ENCODE results near the gene KIAA1549. TPM values are rescaled to one million over a fixed set of nuclear protein-coding genes. Genes with fewer than 3 reads are reported as not detected.

KIAA1549 gene
- total RNA-seq, 2 experiments from 2014 or later: 1.7 to 2.2 TPM

DNA sequence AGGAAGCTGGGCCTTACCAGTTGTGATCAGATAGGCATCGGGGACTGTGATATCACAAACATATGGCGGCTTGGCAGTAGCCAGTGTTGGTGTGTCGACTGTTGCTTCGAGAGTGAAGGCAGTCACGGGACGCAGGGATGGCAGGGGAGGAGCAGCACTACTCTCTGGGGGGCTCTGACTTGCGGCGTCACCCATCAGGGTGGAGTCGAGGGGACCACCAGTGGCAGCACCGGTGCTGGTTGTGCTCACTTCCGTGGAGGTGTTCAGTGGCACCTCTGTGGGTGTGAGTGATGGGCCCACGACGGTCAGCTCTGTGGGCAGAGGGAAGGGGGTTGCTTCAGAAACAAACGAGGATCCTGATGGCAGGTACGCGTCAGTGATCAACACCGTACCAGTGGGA, 64.5 kb downstream of the KIAA1549 start:
- peaks cover 10% of the 10 kb centered on the region for H3K27me3 Mint-ChIP-seq
- H3K9me3 Mint-ChIP-seq: no peaks in the 10 kb centered on the region
- no peak for DNase-seq
- no peak overlapping the region for H3K27ac Mint-ChIP-seq
- peaks cover 3% of the 10 kb centered on the region for H3K36me3 Mint-ChIP-seq
- H3K4me1 Mint-ChIP-seq: peaks cover 3% of the 10 kb centered on the region
- H3K4me3 Mint-ChIP-seq: no peak overlapping the region

DNA sequence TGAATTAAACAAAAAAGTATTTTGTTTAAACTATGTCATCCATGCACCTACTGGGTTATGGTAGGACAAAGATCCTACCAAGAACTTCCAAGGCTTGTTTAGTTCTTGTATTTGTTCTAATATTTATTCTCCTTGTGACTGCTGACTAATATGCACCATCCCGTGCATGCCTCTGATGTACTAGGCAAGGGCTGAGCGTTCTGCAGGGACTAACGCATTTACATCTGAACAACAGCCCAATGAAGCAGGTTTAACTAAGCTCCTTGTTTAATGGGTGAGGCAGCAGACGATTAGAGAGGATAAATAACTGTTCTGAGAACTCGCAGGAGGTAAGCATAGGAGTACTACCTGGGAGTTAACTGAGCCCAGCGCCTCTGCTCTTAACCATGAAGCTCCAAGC, 64.9 kb downstream of the KIAA1549 start:
- peaks cover 11% of the 10 kb centered on the region for H3K27me3 Mint-ChIP-seq
- no peak overlapping the region for H3K4me3 Mint-ChIP-seq
- no peak overlapping the region for H3K27ac Mint-ChIP-seq
- H3K36me3 Mint-ChIP-seq: peaks cover 3% of the 10 kb centered on the region
- DNase-seq: no peak
- no peaks in the 10 kb centered on the region for H3K9me3 Mint-ChIP-seq
- H3K4me1 Mint-ChIP-seq: peaks cover 3% of the 10 kb centered on the region

DNA sequence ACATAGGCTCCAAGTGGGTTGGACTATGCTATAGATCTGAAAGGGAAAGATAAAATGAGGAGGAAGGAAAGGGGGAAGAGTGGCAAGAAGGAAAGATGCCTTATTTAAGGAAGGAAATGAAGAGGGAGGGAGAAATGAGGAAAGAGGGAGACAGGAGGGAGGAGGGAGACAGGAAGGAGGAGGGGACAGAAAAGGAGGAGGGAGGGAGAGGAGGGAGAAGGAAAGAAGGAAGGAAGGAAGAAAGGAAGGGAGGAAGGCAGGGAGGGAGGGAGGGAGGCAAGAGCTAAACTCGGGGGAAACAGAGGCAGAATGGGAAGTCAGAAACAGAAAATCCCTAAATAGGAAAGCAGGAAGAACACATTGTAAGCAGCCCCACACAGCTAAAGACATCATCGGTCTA, 67.4 kb downstream of the KIAA1549 start:
- peaks cover 3% of the 10 kb centered on the region for H3K36me3 Mint-ChIP-seq
- H3K4me3 Mint-ChIP-seq: no peak overlapping the region
- H3K27me3 Mint-ChIP-seq: peaks cover 11% of the 10 kb centered on the region
- H3K9me3 Mint-ChIP-seq: no peaks in the 10 kb centered on the region
- peaks cover 2% of the 10 kb centered on the region for H3K4me1 Mint-ChIP-seq
- H3K27ac Mint-ChIP-seq: no peak overlapping the region
- no peak for DNase-seq

DNA sequence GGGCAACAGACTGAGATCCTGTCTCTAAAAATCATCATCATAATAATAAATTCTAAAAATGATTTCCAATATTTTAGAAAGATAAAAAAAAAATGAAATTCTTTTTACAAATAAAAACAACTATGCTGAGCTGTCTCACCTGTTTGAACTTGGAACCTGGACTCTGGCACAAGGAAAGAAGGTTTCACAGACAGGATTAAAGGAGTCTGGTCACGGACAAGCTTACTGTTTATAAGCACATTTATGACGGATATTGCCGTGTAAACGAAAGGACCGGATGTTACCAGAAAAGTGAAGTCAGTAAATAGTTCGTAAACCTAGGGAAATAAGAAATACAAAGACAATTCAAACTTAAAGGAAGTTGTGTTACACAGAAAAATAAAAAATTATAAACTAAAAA, 70.2 kb downstream of the KIAA1549 start:
- Mint-ChIP-seq H3K4me3 (no peak overlapping the region), H3K27ac (no peak overlapping the region), H3K4me1 (peaks cover 2% of the 10 kb centered on the region), H3K9me3 (no peaks in the 10 kb centered on the region), H3K36me3 (peaks cover 4% of the 10 kb centered on the region), H3K27me3 (peaks cover 16% of the 10 kb centered on the region)
- DNase-seq: no peak

DNA sequence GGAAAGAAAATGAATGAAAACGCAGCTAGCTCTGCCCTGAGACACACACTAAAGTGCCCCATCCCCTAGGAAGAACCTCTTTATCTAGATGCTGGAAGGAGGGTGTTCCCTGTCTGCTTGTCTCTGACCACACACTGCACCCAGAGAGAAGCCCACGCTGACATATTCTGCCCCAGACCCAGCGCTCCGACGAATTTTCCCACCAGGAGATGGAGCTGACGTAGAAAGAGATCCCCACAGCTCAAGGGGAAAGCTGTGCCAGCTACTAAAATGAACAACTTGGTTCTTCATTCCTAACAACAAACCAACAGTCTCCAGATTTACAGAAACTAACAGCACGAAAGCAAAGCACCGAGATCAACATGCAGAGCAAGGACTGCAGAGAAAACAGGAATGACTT, 73.3 kb downstream of the KIAA1549 start:
- DNase-seq: no peak
- Mint-ChIP-seq H3K4me3 (no peak overlapping the region), H3K4me1 (peaks cover 24% of the 10 kb centered on the region), H3K27ac (no peak overlapping the region), H3K9me3 (no peaks in the 10 kb centered on the region), H3K27me3 (peaks cover 11% of the 10 kb centered on the region), H3K36me3 (peaks cover 6% of the 10 kb centered on the region)

DNA sequence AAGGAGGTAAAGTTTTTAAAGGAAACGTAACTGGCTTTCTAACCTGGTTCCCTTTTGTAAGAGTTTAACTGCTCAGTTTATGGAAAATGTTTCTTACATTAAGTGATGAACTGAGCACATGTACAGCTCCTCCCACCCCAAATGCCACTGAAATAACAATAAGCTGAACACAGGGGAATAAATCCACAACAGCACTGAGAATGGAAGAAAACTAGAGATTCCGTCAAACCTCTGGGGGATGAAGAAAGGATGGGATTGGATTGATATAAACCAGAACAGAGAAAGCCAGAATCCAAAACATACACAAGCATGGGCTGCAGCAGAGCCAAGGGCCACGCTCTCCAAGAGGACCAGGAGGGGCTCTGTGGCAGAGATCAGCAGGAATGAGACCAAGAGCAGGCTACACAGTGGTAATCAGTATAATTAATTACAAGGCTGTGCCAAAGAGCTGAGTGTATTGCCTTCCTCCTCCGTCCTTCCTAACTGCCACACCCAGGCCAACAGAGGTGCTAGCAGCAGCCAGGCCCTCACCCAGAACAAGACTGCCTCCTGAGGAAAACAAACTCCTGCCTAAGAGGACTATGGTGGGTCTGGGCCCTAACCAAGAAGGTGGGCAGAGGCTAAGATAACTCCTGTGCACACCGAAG, 73.9 kb downstream of the KIAA1549 start:
- H3K9me3 Mint-ChIP-seq: no peaks in the 10 kb centered on the region
- DNase-seq: no peak
- no peak overlapping the region for H3K4me3 Mint-ChIP-seq
- H3K4me1 Mint-ChIP-seq: peaks cover 29% of the 10 kb centered on the region
- peaks cover 6% of the 10 kb centered on the region for H3K36me3 Mint-ChIP-seq
- H3K27me3 Mint-ChIP-seq: peaks cover 11% of the 10 kb centered on the region
- no peak overlapping the region for H3K27ac Mint-ChIP-seq

DNA sequence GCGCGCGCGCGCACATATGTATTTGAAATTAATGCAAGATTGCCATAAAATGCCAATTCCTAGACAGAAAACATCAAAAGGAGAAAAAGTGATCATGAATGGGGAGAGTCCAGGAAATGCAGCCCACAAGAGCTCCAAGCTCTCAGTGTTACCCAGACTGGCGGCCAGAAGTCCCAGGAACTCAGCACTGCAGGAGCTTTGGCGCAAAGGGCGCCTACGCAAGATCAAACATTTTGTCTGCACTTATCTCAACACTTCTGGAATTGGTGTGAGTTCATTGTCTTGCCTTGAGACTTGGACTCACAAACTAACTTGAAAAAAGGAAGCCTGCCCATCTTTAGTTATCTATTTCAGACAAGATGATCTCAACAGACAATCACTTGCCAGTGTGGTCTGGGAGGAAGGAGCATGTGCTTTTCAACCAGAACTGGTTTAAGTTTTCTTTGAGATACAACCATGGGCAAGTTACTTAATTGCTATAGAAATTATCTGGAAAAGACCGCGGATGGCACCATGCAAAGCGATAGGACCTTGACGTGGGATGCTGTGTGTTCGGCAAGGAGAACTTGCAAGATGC, 77.2 kb downstream of the KIAA1549 start:
- peaks cover 51% of the 10 kb centered on the region for H3K4me1 Mint-ChIP-seq
- DNase-seq: no peak
- H3K36me3 Mint-ChIP-seq: peaks cover 7% of the 10 kb centered on the region
- no peaks in the 10 kb centered on the region for H3K9me3 Mint-ChIP-seq
- peaks cover 5% of the 10 kb centered on the region for H3K27me3 Mint-ChIP-seq
- peak overlapping the region; percentile 74 for H3K4me3 Mint-ChIP-seq
- H3K27ac Mint-ChIP-seq: peak overlapping the region; percentile 85

DNA sequence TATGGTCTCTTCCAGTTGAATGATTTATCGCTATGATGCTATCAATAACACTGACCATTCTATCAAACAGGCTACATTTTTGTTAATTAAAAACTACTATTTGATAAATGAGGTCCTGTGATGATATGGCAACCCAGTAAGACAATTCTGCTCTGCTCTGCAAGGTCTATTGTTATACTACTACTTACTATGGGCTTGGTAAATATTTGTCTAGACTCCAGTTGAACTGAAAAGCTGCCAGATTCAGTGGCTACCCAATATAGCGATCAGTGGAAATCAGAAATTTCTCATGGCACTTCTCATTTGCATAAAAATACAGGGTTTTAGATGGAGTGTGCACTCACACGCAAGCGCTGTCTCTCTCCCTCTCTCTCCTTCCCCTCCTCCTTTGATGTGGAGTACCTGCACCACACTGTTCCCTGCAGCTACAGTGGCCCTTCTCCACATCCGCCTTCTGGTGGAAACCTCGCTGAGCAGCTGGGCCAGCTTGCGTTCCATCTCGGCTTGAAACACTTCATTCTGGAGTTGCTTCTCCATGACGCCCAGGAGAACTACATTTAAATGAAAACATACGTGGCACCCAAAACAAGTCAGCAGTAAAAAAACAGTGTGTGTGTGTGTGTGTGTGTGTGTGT, 77.9 kb downstream of the KIAA1549 start:
- peak overlapping the region; percentile 74 for H3K4me3 Mint-ChIP-seq
- H3K27ac Mint-ChIP-seq: peak overlapping the region; percentile 85
- peaks cover 57% of the 10 kb centered on the region for H3K4me1 Mint-ChIP-seq
- peaks cover 7% of the 10 kb centered on the region for H3K36me3 Mint-ChIP-seq
- no peaks in the 10 kb centered on the region for H3K9me3 Mint-ChIP-seq
- peak; percentile 82 for DNase-seq
- H3K27me3 Mint-ChIP-seq: peaks cover 5% of the 10 kb centered on the region

DNA sequence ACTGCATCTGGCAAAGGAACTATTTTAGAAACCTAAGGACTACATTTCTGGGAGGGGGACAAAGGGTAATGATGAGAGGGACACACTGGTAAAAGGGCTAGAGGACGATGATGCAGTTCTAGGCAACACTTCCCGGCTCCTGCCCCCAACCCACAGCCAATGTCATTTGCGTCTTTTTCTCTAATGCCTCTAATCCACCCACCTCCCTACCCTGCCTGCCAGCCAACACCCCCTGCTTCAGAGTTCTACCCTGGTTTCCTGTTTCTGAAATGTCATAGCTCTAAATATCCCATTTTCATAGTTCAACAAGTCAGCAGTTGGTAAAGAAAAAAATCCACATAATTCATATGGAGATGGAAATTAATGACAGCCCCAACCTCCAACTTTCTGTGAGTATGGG, 79.0 kb downstream of the KIAA1549 start:
- peak overlapping the region; percentile 74 for H3K4me3 Mint-ChIP-seq
- H3K27ac Mint-ChIP-seq: peak overlapping the region; percentile 85
- H3K27me3 Mint-ChIP-seq: peaks cover 3% of the 10 kb centered on the region
- no peak for DNase-seq
- no peaks in the 10 kb centered on the region for H3K9me3 Mint-ChIP-seq
- peaks cover 66% of the 10 kb centered on the region for H3K4me1 Mint-ChIP-seq
- peaks cover 6% of the 10 kb centered on the region for H3K36me3 Mint-ChIP-seq

DNA sequence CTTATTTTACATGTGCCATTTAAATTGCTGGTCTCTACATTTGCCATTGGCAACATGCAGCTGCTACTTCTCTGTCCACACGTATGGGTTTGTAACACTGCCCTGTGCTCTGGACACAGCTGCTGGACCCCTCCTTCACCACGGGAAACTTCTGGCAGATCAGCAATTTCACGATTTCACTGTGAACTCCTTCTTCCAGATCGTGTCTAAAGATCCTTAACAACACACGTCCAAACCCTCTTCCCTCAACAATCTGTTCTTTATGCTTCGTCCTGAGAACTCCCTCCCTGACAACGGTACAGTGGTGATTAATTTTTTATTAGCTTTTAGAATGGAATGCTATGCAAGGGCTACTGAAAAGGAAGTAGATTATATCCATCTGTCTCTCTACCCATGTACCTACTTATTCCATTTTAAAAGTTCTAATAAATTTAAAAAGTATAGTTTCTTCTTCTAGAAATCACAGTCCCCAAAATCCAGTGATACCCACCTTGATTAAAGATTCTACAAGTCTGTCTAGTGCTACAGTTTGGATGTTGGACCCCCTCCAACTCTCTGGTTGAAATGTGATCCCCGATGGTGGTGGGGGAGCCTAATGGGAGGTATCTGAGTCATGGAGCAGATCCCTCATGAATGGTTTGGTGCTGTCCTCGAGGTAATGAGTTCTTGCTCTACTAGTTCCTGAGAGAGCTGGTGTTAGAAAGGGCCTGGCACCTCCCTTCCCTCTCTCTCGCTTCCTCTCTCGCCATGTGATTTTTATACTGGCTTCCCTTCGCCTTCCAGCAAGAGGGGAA, 81.0 kb downstream of the KIAA1549 start:
- Mint-ChIP-seq H3K4me3 (no peak overlapping the region), H3K27me3 (no peaks in the 10 kb centered on the region), H3K4me1 (peaks cover 64% of the 10 kb centered on the region), H3K27ac (no peak overlapping the region), H3K36me3 (peaks cover 3% of the 10 kb centered on the region), H3K9me3 (no peaks in the 10 kb centered on the region)
- DNase-seq: no peak

DNA sequence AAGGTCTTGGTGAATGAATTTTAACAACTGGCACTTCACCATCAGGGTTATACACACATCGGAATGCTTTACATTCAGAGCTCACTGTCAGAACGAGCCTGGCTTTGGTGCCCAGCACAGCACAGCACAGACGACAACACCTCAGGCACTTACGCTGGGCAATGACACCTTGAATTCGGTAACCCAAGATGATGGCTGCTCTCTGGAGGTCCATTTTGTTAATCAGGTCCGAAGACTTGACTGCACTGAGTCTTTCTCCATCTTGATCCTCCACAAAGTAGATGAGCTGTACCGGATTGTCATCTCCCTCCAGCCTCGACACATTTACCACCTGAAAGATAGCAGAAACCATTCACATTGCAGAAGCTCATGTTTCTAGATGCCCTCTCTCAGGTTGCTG, 82.4 kb downstream of the KIAA1549 start:
- no peaks in the 10 kb centered on the region for H3K27me3 Mint-ChIP-seq
- peaks cover 54% of the 10 kb centered on the region for H3K4me1 Mint-ChIP-seq
- peaks cover 3% of the 10 kb centered on the region for H3K36me3 Mint-ChIP-seq
- no peak overlapping the region for H3K4me3 Mint-ChIP-seq
- no peaks in the 10 kb centered on the region for H3K9me3 Mint-ChIP-seq
- DNase-seq: no peak
- H3K27ac Mint-ChIP-seq: peak overlapping the region; percentile 73

DNA sequence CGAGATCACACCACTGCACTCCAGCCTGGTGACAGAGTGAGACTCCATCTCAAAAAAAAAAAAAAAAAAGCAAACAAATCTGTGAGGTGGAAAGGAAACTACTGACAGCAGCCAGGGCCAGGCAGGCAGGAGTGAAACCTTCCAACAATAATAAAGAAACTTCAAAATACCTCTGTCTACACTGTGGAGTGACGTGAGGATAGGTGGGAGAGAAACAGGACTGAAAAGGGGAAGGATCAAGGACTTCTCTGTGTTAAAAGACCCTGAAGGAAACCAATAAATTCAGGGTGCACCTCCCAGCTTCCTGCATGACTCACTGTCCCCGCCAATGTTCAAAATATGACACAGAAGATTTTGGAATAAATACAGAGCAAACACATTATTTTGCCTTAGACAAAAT, 82.9 kb downstream of the KIAA1549 start:
- Mint-ChIP-seq H3K27me3 (no peaks in the 10 kb centered on the region), H3K36me3 (peaks cover 3% of the 10 kb centered on the region), H3K4me3 (peak overlapping the region; percentile 44), H3K9me3 (no peaks in the 10 kb centered on the region), H3K4me1 (peaks cover 49% of the 10 kb centered on the region), H3K27ac (peak overlapping the region; percentile 73)
- peak; percentile 19 for DNase-seq

DNA sequence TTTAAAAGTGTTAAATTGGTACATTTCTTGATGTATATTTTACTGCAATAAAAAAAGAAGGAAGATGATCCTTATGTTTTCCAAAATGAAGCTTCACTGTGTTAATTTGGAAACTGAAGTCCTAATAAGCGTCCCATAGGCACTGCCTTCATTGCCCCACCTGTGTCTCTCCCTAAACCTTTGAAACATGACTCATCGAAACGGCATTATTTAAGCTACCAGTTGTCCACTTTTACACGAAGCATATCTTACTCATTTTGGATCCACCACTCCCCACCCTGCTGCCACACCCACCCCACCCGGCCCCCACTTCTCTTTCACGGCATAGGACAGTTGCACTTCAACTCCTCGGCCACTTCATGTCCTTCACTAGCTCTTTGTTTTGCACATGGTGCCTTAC, 85.5 kb downstream of the KIAA1549 start:
- no peaks in the 10 kb centered on the region for H3K27me3 Mint-ChIP-seq
- no peak overlapping the region for H3K4me3 Mint-ChIP-seq
- no peak overlapping the region for H3K27ac Mint-ChIP-seq
- H3K4me1 Mint-ChIP-seq: peaks cover 30% of the 10 kb centered on the region
- H3K36me3 Mint-ChIP-seq: peaks cover 2% of the 10 kb centered on the region
- no peaks in the 10 kb centered on the region for H3K9me3 Mint-ChIP-seq
- no peak for DNase-seq

DNA sequence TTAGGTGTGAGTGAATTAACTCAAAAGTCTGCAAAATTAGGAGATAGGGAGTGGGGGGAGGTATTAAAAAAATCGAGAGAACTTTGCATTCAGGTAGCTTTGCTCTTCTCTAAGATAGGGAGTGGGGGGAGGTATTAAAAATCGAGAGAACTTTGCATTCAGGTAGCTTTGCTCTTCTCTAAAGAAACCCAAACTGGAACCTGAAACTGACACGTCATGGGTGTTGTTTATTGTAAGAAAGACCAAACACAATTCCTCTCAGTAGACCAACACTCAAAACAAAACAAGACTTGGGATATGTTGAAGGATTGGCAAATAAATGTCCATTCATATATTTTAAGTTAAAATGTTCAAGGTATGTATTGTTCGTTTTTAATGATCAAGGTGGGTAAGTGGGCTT, 87.9 kb downstream of the KIAA1549 start:
- Mint-ChIP-seq H3K9me3 (no peaks in the 10 kb centered on the region), H3K4me1 (peaks cover 13% of the 10 kb centered on the region), H3K4me3 (no peak overlapping the region), H3K36me3 (no peaks in the 10 kb centered on the region), H3K27me3 (no peaks in the 10 kb centered on the region), H3K27ac (no peak overlapping the region)
- DNase-seq: no peak

DNA sequence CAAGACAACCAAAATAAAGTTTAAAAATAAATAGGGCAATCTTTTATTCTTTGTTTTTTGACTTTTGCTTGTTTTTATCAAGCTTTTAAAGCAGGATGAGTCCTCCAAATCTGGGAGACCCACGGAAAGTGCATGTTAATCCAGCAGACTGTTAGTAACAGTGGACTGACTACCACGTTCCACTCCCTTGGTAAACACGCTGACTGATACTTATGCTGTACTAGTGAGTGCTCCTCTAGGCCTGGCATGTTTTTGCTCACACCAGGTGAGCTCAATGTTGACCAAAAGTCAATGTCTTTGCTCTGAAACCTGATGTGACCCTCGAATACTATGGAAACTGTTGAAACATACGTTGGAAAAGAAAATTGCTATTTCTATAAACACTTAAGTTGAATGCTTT, 88.4 kb downstream of the KIAA1549 start:
- Mint-ChIP-seq H3K4me3 (no peak overlapping the region), H3K36me3 (no peaks in the 10 kb centered on the region), H3K9me3 (no peaks in the 10 kb centered on the region), H3K27ac (no peak overlapping the region), H3K4me1 (peaks cover 11% of the 10 kb centered on the region), H3K27me3 (no peaks in the 10 kb centered on the region)
- DNase-seq: no peak

All from activated naive CD8-positive, alpha-beta T cell treated with anti-CD3 and anti-CD28 coated beads for 36 hours (primary cell).